Right lobe of liver (tissue), 4 donors: ENCODE results near the gene PLXNA2.

Source experiments
- CTCF ChIP-seq, 4 donors: fragments of 200-600 bp in 3 of 4; fragments of 450-650 bp in 1 of 4; IDR thresholded peaks; one replicate each; pipeline versions ENCODE4 v1.5.1 to v1.8.0; 2016 to 2022; ENCODE audit warnings: antibody characterized with exemption in 4 of 4, mild to moderate bottlenecking in 2 of 4
- POLR2A ChIP-seq: fragments of 450-650 bp; IDR thresholded peaks from one replicate; pipeline ENCODE4 v1.6.1; 2017; ENCODE audit warnings: antibody characterized with exemption, mild to moderate bottlenecking
- donor health status: DM: no; HTN: no; CAD: no.
- donor health status: DM: no; HTN: no; CAD: no.
- donor health status: DM: no; HTN: yes; CAD: no.

DNA sequence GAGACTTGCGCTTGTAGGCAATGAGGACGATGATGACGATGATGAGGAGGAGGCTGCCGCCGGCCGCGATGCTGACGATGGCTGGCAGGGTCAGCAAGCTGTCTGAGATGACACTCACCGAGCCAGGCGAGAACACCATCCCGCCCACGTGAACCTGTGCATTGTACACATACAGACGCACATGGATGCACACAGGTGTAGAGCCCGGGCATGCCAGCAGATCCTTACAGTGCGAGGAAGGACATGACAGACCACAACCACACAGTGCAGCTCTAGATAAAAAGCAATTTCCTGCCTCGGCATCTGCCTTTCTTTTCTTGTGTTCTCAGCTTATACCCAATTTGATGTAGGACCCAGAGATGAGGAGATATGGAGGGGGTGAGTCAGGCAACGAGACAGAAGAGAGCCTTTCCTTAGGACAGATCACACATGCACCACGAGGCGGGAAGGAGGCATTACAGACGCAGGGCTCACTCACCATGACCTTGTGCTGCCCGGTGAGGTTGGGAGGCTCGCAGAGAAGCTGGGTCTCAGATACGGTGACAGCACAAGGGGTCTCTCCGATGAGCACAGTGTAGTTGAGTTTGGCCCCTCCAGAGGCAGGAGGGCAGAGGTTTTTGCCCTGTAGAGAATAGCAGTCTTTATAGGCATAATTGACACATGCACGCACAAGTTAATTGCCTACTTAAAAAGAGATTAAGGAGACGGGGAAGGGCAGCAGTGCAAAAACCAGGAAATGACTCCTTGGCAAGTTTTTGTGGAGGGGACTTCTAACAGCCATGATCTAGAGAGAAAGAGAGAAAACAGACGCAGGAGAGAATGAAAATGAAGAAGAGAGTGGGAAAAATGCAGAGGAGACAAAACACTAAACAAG is 199.4 kb downstream of the PLXNA2 start:
- no peak for TF ChIP-seq POLR2A
- TF ChIP-seq CTCF (IDR thresholded peaks at IDR 0.05), result no peak
